ENCODE data around the gene HSBP1L1.

HSBP1L1 gene

GRCh38 chr18:79944126-79944731 is 20.2 kb upstream of the HSBP1L1 start:
- DNase-seq (ENCODE audit: extremely low read depth in 1 of 2, low read depth in 1 of 2): no peak

GRCh38 chr18:79944746-79945117 is 19.7 kb upstream of the HSBP1L1 start:
- no peak for DNase-seq (ENCODE audit: extremely low read depth in 1 of 2, low read depth in 1 of 2)

GRCh38 chr18:79945118-79946042 is 19.1 kb upstream of the HSBP1L1 start:
- DNase-seq (ENCODE audit: extremely low read depth in 1 of 2, low read depth in 1 of 2): no peak

GRCh38 chr18:79947054-79947755 is 17.2 kb upstream of the HSBP1L1 start:
- DNase-seq (ENCODE audit: extremely low read depth in 1 of 2, low read depth in 1 of 2): no peak

GRCh38 chr18:79947881-79948610 is 16.4 kb upstream of the HSBP1L1 start:
- DNase-seq (ENCODE audit: extremely low read depth in 1 of 2, low read depth in 1 of 2): no peak

- no peak for DNase-seq (ENCODE audit: extremely low read depth in 1 of 2, low read depth in 1 of 2)
These were observed 15.6 kb upstream of the HSBP1L1 start for GRCh38 chr18:79948719-79949411.

GRCh38 chr18:79949697-79950487 is 14.6 kb upstream of the HSBP1L1 start:
- DNase-seq (ENCODE audit: extremely low read depth in 1 of 2, low read depth in 1 of 2): no peak

GRCh38 chr18:79950515-79951341 is 13.7 kb upstream of the HSBP1L1 start:
- DNase-seq (ENCODE audit: extremely low read depth in 1 of 2, low read depth in 1 of 2): no peak

- peak; percentile 81 to 84 for DNase-seq (ENCODE audit: extremely low read depth in 1 of 2, low read depth in 1 of 2)
These were observed 12.6 kb upstream of the HSBP1L1 start, which contains the start of gene SLC66A2 for GRCh38 chr18:79951545-79952455. Gene SLC66A2 (minus strand): TSS chr18:79951653. CDS start chr18:79950926, 727 bp downstream.

- no peak for DNase-seq (ENCODE audit: extremely low read depth in 1 of 2, low read depth in 1 of 2)
These were observed 11.9 kb upstream of the HSBP1L1 start for GRCh38 chr18:79952456-79952995.

- no peak for DNase-seq (ENCODE audit: extremely low read depth in 1 of 2, low read depth in 1 of 2)
These were observed 11.4 kb upstream of the HSBP1L1 start for GRCh38 chr18:79952996-79953559.

- DNase-seq (ENCODE audit: extremely low read depth in 1 of 2, low read depth in 1 of 2): no peak
These were observed 10.3 kb upstream of the HSBP1L1 start for GRCh38 chr18:79953971-79954651.

GRCh38 chr18:79954791-79955190 is 9.7 kb upstream of the HSBP1L1 start:
- DNase-seq (ENCODE audit: extremely low read depth in 1 of 2, low read depth in 1 of 2): no peak

- no peak for DNase-seq (ENCODE audit: extremely low read depth in 1 of 2, low read depth in 1 of 2)
These were observed 9.0 kb upstream of the HSBP1L1 start for GRCh38 chr18:79955302-79956075.

GRCh38 chr18:79956276-79956675 is 8.2 kb upstream of the HSBP1L1 start:
- no peak for DNase-seq (ENCODE audit: extremely low read depth in 1 of 2, low read depth in 1 of 2)

GRCh38 chr18:79958981-79959380 is 5.5 kb upstream of the HSBP1L1 start:
- no peak for DNase-seq (ENCODE audit: extremely low read depth in 1 of 2, low read depth in 1 of 2)

All from stimulated activated CD8-positive, alpha-beta memory T cell treated with anti-CD3 and anti-CD28 coated beads, Interleukin-7, amount 100 ng/mL, for 48 hours (primary cell).